ENCODE data around the gene TRIM46. TPM values are rescaled to one million over a fixed set of nuclear protein-coding genes. Genes with fewer than 3 reads are reported as not detected.
A peak's percentile ranks its signal among the peaks of the same experiment; 100 is the strongest.

The TRIM46 gene
- total and polyA plus RNA-seq, 2 of the 13 experiments (the other 11 are each of a cell fraction or from before 2014, with no cell fraction given): 0.04 to 0.09 TPM

GRCh38 chr1:155134322-155134721 lies 39.3 kb upstream of the TRIM46 start:
- peak overlapping the region; percentile 38 for H3K9ac ChIP-seq (ENCODE audit: insufficient read depth, low read depth, low read length)
- CTCF ChIA-PET (ENCODE audit: low intra/inter-chr PET ratio, low total read pairs): interaction anchor here (3.2 kb wide), 1 partner anchor 41 kb away, joined by 18 read pairs; no protein-coding TSS in a partner anchor
- H3K4me3 ChIP-seq (replicated peaks in 1 of 3; ENCODE audit: insufficient read depth in 1 of 3, low read depth in 2 of 3, low read length in 3 of 3): peak overlapping the region in 2 of 3 experiments; percentile 23 to 84; a peak in 4 of 6 replicates
- H3K4me2 ChIP-seq (ENCODE audit: low read depth, low read length): peak overlapping the region; percentile 89
- H2AFZ ChIP-seq (ENCODE audit: low read length): no peak overlapping the region
- WGBS (ENCODE audit: low lambda C conversion rate): 67% methylated on average over 1 of the region's 1 CpG
- H3K4me1 ChIP-seq (ENCODE audit: insufficient read depth, low read length): peaks cover 81% of the 10 kb centered on the region
- H3K9me3 ChIP-seq (ENCODE audit: low read length): no peaks in the 10 kb centered on the region
- no TSS peak for BruUV-seq (replicated peaks)
- intact Hi-C loops (cut with micrococcal nuclease; ENCODE audit: unreplicated experiment) (no loop called here), in situ Hi-C loops (cut with HindIII; ENCODE audit: extremely low pct_ligation_motif_present, low pct_unique_long_range_greater_than_20kb) (no loop called here)
- DNase-seq (ENCODE audit: low spot score) (no peak), FAIRE-seq (no peak), ATAC-seq (no peak)
- H3K79me2 ChIP-seq (ENCODE audit: insufficient read depth, low read length): peaks cover 59% of the 10 kb centered on the region
- H3K27me3 ChIP-seq (ENCODE audit: control insufficient read depth in 1 of 2, insufficient read depth in 2 of 2, low read length in 2 of 2): no peaks in the 10 kb centered on the region; a peak in 1 of 5 replicates
- POLR2A ChIA-PET: interaction anchor here (0.7 to 7.4 kb wide), 13 partner anchors 9 to 161 kb away, joined by 3 to 144 read pairs (median 6); partner anchors contain the start of genes EFNA1, KRTCAP2 and ZBTB7B
- H3K27ac ChIP-seq (ENCODE audit: extremely low read length, insufficient read depth, low read length): peak overlapping the region; percentile 89
- peaks cover 17 to 51% of the 10 kb centered on the region in 2 experiments for H3K36me3 ChIP-seq (replicated peaks in 1 of 2; ENCODE audit: control insufficient read depth in 1 of 2, insufficient read depth in 2 of 2, low read length in 2 of 2)
- peaks cover 58% of the 10 kb centered on the region for H4K20me1 ChIP-seq (ENCODE audit: insufficient read depth, low read length)
- TF ChIP-seq ZNF230 (CRISPR knock-in tag; IDR thresholded peaks at IDR 0.05) (0 out of 2 replicates have a peak, but pooled peaks have one; percentile 15), RBFOX2 (IDR thresholded peaks at IDR 0.05; ENCODE audit: low read depth, low read length) (peak; percentile 7; the same call in 1 of the 2 replicates), RBM22 (optimal IDR thresholded peaks at IDR 0.05; ENCODE audit: low read length) (peak; percentile 83), ZNF891 (CRISPR knock-in tag; IDR thresholded peaks at IDR 0.05) (peak; percentile 39; the same call in 1 of the 2 replicates), NAIF1 (CRISPR knock-in tag; IDR thresholded peaks at IDR 0.05; ENCODE audit: borderline replicate concordance) (no peak), CENPX (CRISPR knock-in tag; IDR thresholded peaks at IDR 0.05) (no peak), FLYWCH1 (CRISPR knock-in tag; IDR thresholded peaks at IDR 0.05) (no peak)

GRCh38 chr1:155134880-155135414 lies 38.7 kb upstream of the TRIM46 start:
- peak overlapping the region; percentile 52 to 84 (median 53) for H3K4me3 ChIP-seq (replicated peaks in 1 of 3; ENCODE audit: insufficient read depth in 1 of 3, low read depth in 2 of 3, low read length in 3 of 3)
- no peak overlapping the region for H2AFZ ChIP-seq (ENCODE audit: low read length)
- intact Hi-C loops (cut with micrococcal nuclease; ENCODE audit: unreplicated experiment): loop anchor here (1.0 kb wide), 2 partner anchors 8 to 41 kb away; partner anchors contain the start of gene EFNA1
- FAIRE-seq (peak; percentile 51), DNase-seq (ENCODE audit: low spot score) (peak; percentile 90), ATAC-seq (peak; percentile 62)
- H3K9me3 ChIP-seq (ENCODE audit: low read length): no peaks in the 10 kb centered on the region
- WGBS (ENCODE audit: low lambda C conversion rate): 10% methylated on average over 18 of the region's 18 CpGs
- ChIA-PET POLR2A (interaction anchor here (0.7 to 7.4 kb wide), 17 partner anchors 10 to 162 kb away, joined by 3 to 144 read pairs (median 4); partner anchors contain the start of genes EFNA1, KRTCAP2, THBS3 and ZBTB7B), CTCF (ENCODE audit: low intra/inter-chr PET ratio, low total read pairs) (interaction anchor here (1.1 to 3.2 kb wide), 2 partner anchors 33 to 42 kb away, joined by 4 to 18 read pairs; no protein-coding TSS in a partner anchor)
- H3K27me3 ChIP-seq (ENCODE audit: control insufficient read depth in 1 of 2, insufficient read depth in 2 of 2, low read length in 2 of 2): no peaks in the 10 kb centered on the region; a peak in 1 of 5 replicates
- peak overlapping the region; percentile 78 for H3K9ac ChIP-seq (ENCODE audit: insufficient read depth, low read depth, low read length)
- H3K36me3 ChIP-seq (replicated peaks in 1 of 2; ENCODE audit: control insufficient read depth in 1 of 2, insufficient read depth in 2 of 2, low read length in 2 of 2): peaks cover 17 to 46% of the 10 kb centered on the region in 2 experiments
- peaks cover 57% of the 10 kb centered on the region for H3K79me2 ChIP-seq (ENCODE audit: insufficient read depth, low read length)
- peaks cover 83% of the 10 kb centered on the region for H3K4me1 ChIP-seq (ENCODE audit: insufficient read depth, low read length)
- peak overlapping the region; percentile 89 for H3K27ac ChIP-seq (ENCODE audit: extremely low read length, insufficient read depth, low read length)
- in situ Hi-C loops (cut with HindIII; ENCODE audit: extremely low pct_ligation_motif_present, low pct_unique_long_range_greater_than_20kb): no loop called here
- peak overlapping the region; percentile 89 for H3K4me2 ChIP-seq (ENCODE audit: low read depth, low read length)
- BruUV-seq (replicated peaks): TSS peak; percentile 54
- H4K20me1 ChIP-seq (ENCODE audit: insufficient read depth, low read length): peaks cover 52% of the 10 kb centered on the region
- TF ChIP-seq ZNF331 (CRISPR knock-in tag; IDR thresholded peaks at IDR 0.05) (peak; percentile 72), ZNF274 (CRISPR knock-in tag; IDR thresholded peaks at IDR 0.05) (no peak), XBP1 (CRISPR knock-in tag; IDR thresholded peaks at IDR 0.05) (peak; percentile 96; the same call in 1 of the 2 replicates), HDAC1 (CRISPR knock-in tag; IDR thresholded peaks at IDR 0.05) (peak; percentile 74), BRD4 (CRISPR knock-in tag; IDR thresholded peaks at IDR 0.05) (peak; percentile 60; the same call in 1 of the 2 replicates), PPARG (CRISPR knock-in tag; conservative IDR thresholded peaks at IDR 0.05) (peak; percentile 66), HMG20A (CRISPR knock-in tag; IDR thresholded peaks at IDR 0.05; ENCODE audit: borderline replicate concordance) (0 out of 2 replicates have a peak, but pooled peaks have one; percentile 45), ZNF432 (CRISPR knock-in tag; IDR thresholded peaks at IDR 0.05; ENCODE audit: borderline replicate concordance) (no peak), DRAP1 (CRISPR knock-in tag; IDR thresholded peaks at IDR 0.05) (peak; percentile 24; the same call in 1 of the 2 replicates), NFKB2 (CRISPR knock-in tag; IDR thresholded peaks at IDR 0.05; ENCODE audit: borderline replicate concordance) (peak; percentile 73; the same call in 1 of the 2 replicates), WIZ (CRISPR knock-in tag; IDR thresholded peaks at IDR 0.05) (no peak), NBN (conservative IDR thresholded peaks at IDR 0.05) (no peak), SP5 (CRISPR knock-in tag; IDR thresholded peaks at IDR 0.05; ENCODE audit: borderline replicate concordance, low read depth) (peak; percentile 93)
